Nasal cavity respiratory epithelium epithelial cell of viscerocranial mucosa (primary cell): ENCODE measurements around the gene RHOV. TPM values are rescaled to one million over a fixed set of nuclear protein-coding genes. Genes with fewer than 3 reads are reported as not detected.

Source experiments
- total RNA-seq: library from RNA; depleted of rRNA; stranded (reverse); fragments of >200 nt; gene quantifications from 2 replicates; pipeline ENCODE4 v1.2.3, GENCODE V29; 2014

The RHOV gene, protein sequence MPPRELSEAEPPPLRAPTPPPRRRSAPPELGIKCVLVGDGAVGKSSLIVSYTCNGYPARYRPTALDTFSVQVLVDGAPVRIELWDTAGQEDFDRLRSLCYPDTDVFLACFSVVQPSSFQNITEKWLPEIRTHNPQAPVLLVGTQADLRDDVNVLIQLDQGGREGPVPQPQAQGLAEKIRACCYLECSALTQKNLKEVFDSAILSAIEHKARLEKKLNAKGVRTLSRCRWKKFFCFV
- total RNA-seq = 6.2 and 37.3 TPM in 2 replicates

DNA sequence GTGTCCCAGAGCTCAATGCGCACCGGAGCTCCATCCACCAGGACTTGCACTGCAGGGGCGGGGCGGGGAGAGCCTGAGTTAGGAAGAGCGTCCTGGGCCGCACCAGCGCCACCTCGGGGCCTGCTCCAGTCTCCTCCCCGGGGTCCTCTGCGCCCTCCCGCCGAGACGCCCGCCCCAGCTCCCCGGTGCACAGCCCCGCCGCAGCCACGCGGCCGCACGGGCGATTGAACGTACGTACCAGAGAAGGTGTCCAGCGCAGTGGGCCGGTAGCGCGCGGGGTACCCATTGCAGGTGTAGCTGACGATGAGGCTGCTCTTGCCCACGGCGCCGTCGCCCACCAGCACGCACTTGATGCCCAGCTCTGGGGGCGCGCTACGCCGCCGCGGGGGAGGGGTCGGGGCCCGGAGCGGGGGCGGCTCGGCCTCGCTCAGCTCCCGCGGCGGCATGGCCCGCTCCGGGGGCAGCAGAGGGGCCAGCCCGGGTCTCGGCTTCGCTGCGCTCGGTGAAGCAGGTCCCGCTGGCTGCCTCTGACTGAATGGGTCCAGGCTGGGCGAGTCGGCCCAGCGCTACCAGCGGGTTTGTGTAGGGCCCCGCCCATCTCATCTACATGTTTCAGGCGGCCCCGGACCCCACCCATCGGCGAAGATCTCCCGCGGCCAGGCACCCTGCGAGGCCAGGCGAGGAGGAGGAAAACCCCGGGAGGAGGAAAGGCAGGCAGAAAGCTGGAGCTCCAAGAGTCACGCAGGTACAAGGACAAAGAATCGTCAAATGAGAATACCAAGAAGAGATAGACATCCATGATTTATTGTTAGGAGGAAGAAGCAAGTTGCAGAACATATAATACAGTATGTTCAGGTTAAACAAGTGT lies at the start of gene RHOV:
Gene RHOV (minus strand): TSS at position 541 of the 868 bp plus-strand sequence. CDS start 95 bp downstream, at position 446.

DNA sequence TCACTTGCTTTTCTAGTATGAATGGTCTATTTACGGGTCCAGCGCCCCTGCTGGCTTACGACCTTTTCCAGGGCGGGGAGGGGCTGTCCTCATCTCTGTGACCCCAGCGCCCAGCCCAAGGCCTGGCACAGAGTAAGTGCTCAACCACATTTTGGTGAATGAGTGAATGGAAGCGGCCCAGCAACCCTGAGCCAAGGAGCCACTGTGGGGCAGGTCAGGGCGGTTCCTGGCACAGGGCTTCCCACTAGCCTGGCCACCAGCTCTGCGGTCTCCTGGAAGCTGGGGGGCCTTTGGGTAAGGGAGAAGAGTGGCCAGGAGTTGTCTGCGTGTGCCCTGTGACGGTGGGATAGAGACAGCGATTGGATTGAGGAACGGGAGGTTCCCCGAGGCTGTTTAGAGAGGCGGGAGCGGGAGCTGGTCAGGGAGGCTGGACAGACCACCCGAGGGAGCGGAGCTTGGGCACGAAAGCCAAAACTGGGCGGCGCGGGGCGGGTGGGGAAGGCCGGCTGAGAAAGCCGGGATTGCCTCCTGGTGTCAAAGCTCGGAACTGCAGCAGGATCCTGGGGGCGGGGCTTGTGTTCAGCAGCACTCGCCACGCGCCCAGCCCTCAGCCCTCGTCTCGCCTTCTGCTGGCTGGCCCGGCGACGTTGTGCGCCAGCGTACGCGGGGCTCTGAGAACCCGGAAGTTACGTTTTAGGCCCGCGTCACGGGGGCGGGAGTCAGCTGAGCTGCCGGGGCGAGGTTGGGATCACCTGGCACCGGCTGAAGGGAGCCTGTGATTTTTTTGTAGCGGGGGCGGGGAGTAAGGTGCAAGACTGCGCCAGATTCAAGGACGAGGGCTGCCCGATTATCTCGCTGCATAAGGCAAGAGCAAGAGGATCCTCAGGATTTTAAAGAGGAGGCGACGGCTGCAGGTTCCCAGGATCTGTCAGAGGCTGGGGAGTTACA lies 20.0 kb upstream of the RHOV start, which contains the start of gene VPS18:
Gene VPS18 (plus strand): TSS at position 718 of the 948 bp plus-strand sequence. CDS start 319 bp downstream, outside the sequence.

DNA sequence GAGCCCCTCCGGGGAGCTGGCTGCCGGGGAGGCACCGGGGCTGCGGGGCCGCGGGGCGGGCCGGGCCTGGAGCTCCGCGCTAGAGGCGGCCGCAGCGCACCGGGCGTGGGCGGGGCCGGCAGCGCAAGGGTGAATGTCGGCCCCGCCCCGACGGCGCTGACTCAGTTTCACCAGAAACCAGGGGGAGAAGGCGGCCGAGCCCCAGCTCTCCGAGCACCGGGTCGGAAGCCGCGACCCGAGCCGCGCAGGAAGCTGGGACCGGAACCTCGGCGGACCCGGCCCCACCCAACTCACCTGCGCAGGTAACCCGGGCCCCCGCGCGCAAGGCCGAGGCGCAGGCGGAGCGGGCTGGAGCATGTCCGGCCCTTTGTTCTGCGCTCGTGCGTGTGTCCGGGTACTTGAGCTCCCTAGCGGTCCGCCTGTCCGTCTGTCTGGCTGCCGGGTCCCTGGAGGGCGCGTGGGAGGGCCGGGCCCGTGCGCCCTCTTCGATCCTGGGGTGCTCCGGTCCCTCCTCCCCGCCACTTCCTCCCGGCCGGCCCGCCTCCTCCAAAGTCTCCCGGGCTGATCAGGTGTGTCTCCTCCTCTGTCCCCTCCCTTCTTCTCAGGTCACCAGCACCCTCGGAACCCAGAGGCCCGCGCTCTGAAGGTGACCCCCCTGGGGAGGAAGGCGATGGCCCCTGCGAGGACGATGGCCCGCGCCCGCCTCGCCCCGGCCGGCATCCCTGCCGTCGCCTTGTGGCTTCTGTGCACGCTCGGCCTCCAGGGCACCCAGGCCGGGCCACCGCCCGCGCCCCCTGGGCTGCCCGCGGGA lies 29.9 kb downstream of the RHOV start, which contains the start of gene SPINT1:
Gene SPINT1 (plus strand): TSS at position 164 of the 811 bp plus-strand sequence. CDS start 507 bp downstream, at position 671.

DNA sequence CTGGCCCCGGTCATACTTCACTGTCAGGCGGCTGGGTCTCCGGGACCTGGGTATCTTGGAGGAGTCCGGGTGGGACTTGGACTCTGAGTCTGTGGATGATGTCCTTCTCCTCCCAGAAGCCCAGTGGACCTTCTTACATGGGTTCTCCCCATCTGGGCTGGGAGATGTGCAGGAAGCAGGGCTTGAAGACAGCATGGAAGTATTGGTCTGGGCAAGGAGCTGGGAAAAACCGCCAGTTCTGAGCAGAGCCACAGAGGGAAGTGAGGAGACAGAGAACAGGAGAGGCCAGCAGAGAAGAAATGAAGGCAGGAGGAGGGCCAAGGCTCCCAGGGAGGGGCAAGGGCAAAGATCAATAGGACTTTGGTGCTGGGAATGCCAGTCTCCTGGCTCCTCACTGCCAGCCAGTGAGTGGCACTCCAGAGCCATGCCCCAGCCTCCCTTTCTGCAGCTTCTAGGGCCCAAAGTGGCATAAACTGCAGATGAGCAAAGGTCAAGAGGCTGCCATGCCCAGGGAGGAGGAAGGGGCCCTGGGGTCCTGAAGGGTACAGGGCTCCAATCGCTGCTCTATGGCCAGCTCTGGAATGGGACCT lies 45.5 kb downstream of the RHOV start, which contains the start of gene PPP1R14D:
Gene PPP1R14D (minus strand): TSS at position 262 of the 590 bp plus-strand sequence. CDS start 67 bp downstream, at position 195.

Other genes with a start within 250 kb of the RHOV start
- 0.28 and 0.34 TPM in 2 replicates for gene RAD51, start 179.1 kb downstream of the RHOV start, total RNA-seq
- gene RMDN3, start 119.0 kb downstream of the RHOV start, total RNA-seq = 22.2 and 27.6 TPM in 2 replicates
- 4.3 and 15.7 TPM in 2 replicates for gene GCHFR, start 110.2 kb downstream of the RHOV start, total RNA-seq
- 1.1 and 1.7 TPM in 2 replicates for gene C15orf62, start 104.3 kb downstream of the RHOV start, total RNA-seq
- gene ZFYVE19, start 67.1 kb downstream of the RHOV start, total RNA-seq = 18.8 and 30.3 TPM in 2 replicates
- gene DNAJC17, start 66.8 kb downstream of the RHOV start, total RNA-seq = 25.8 and 27.0 TPM in 2 replicates
- not detected in 2 replicates for gene PPP1R14D, start 45.5 kb downstream of the RHOV start, total RNA-seq
- gene SPINT1, start 30.2 kb downstream of the RHOV start, total RNA-seq = 196 and 485 TPM in 2 replicates
- 23.2 and 47.6 TPM in 2 replicates for gene VPS18, start 20.2 kb upstream of the RHOV start, total RNA-seq
- under 0.01 and 0.07 TPM in 2 replicates for gene DLL4, start 55.1 kb upstream of the RHOV start, total RNA-seq
- 63.7 and 81.0 TPM in 2 replicates for gene CHAC1, start 79.2 kb upstream of the RHOV start, total RNA-seq
- 31.1 and 37.2 TPM in 2 replicates for gene INO80, start 242.0 kb upstream of the RHOV start, total RNA-seq